Activated CD8-positive, alpha-beta memory T cell treated with anti-CD3 and anti-CD28 coated beads, Interleukin-2, amount 50 U/mL, for 24 hours (primary cell): ENCODE results near the gene BOLL.
"Not testable (repeated sequence)": the region's sequence is repeated elsewhere in the genome, so short reads cannot be mapped to it uniquely, and the experiment has no call there.

ENCODE experiments used
- DNase-seq: peaks from one replicate; pipeline ENCODE4 v3.0.0-alpha.2; 2020; ENCODE audit errors: extremely low read depth

Gene BOLL

DNA sequence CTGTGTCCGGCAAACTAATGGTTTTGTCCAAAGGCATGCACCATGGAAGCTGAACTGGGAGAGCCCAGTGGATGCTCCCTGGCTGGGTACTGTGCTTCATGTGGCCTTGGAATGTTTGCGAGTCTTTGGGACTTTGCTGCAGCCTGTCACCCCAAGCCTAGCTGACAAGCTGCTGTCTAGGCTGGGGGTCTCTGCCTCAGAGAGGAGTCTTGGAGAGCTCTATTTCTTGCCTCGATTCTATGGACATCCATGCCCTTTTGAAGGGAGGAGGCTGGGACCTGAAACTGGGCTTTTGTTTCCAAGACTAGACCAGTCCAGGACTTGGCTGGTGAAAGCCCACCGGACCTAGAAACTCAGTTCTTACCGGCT is 78.3 kb downstream of the BOLL start:
- no peak for DNase-seq

DNA sequence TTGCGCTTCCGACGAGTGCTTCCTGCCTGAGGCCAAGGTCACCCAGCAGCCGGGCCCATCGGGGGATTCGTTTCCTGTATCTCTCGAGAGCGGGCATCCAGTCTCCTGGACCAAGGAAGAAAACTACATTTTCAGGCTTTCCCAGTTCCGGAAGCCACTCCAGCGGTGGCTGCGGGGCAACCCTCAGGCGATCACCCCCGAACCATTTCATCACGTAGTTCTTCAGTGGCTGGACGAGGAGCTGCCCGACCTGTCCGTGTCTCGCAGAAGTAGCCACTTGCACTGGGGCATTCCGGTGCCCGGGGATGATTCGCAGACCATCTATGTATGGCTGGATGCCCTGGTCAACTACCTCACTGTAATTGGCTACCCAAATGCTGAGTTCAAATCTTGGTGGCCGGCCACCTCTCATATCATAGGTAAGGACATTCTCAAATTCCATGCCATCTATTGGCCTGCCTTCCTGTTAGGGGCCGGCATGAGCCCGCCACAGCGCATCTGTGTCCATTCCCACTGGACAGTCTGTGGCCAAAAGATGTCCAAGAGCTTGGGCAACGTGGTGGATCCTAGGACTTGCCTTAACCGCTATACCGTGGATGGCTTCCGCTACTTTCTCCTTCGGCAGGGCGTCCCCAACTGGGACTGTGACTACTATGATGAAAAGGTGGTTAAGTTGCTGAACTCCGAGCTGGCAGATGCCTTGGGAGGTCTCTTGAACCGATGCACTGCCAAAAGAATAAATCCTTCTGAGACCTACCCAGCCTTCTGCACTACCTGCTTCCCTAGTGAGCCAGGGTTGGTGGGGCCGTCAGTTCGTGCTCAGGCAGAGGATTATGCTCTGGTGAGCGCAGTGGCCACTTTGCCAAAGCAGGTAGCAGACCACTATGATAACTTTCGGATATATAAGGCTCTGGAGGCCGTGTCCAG is 78.9 kb downstream of the BOLL start:
- DNase-seq = no peak

DNA sequence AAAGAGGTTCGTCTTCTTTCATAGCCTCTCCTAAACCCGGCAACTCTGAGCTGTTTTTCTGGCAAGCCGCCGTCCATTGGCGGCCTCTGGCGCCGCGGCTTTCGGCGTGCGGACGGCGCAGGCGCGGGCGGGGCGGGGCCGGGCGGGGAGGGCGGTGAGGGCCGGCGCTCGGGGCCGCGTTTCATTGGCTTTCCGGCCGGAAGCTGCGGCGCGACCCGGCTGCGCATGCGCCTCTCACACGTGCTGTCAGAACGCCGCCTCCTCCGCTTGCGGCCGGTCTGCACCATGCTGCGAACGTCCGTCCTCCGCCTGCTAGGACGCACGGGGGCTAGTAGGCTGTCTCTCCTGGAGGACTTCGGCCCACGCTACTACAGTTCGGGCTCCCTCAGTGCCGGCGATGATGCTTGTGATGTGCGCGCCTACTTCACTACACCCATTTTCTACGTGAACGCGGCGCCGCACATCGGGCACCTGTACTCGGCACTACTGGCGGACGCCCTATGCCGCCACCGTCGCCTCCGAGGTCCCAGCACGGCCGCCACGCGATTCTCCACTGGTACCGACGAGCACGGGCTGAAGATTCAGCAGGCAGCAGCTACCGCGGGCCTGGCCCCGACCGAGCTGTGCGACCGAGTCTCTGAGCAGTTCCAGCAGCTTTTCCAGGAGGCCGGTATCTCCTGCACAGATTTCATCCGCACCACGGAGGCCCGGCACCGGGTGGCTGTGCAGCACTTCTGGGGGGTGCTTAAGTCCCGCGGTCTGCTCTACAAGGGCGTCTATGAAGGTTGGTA is 79.8 kb downstream of the BOLL start, which contains the start of gene MARS2:
Gene MARS2 (plus strand): TSS at position 249 of the 791 bp plus-strand sequence. CDS start 37 bp downstream, at position 286.
- peak; percentile 76 for DNase-seq

DNA sequence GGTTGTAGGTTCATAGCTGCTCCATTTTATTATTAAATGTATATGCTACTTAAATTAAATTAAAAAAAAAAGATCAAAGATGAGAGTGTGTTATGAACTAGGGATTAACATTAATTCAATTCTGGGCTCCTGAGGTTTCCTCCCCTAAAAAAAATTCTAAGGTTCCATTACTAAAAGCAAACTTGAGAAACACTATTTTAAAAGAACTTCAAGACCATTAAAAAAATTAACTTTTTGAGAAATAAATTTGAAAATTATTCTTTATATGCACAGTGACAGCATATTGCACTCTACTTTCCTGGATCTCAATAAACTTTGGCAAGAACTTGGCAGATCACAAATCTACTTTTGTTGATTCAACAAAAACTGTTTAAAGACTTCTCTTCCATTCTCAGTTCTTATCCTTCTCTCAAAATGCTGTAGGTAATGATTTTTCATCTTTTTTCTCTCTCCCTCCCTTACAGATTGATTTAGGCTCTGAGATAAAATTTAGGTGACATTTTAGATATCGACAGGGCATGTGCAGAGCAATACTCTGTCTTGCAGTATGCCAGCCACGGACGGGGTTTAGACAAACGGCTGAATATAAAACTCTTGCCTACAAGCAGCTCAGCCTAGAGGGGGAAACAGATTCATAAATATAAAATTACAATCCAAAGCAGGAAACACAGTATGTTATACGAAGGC is 80.5 kb downstream of the BOLL start:
- DNase-seq = no peak

DNA sequence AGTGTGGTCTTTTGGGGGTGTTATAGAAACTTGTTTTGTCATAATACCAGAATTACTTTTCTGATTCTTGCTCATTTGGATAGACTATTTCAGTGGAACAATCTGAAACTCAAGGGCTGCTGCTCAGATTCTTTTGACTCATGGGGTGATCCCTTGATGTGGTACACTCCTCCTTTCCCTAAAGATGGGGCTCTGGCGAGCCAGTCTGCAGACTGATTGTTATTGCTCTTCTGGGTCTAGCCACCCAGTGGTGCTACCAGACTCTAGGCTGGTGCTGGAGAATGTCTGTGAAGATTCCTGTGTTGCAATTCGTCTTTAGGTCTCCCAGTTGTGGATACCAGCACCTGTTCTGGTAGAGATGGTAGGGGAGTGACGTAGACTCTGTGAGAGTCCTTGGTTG is 84.2 kb downstream of the BOLL start:
- no peak for DNase-seq

DNA sequence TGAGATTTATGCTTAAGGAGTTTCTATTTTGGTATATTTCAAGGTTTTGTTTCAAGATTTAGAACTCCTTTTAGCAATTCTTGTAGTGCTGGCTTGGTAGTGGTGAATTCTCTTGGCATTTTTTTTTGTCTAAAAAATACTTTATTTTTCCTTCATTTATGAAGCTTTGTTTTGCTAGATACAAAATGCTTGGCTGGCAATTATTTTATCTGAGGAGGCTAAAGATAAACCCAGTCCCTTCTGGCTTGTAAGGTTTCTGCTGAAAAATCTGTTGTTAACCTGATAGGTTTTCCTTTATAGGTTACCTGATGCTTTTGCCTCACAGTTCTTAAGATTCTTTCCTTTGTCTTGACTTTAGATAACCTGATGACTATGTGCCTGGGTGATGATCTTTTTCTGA is 85.4 kb downstream of the BOLL start:
- DNase-seq = not testable (repeated sequence)

DNA sequence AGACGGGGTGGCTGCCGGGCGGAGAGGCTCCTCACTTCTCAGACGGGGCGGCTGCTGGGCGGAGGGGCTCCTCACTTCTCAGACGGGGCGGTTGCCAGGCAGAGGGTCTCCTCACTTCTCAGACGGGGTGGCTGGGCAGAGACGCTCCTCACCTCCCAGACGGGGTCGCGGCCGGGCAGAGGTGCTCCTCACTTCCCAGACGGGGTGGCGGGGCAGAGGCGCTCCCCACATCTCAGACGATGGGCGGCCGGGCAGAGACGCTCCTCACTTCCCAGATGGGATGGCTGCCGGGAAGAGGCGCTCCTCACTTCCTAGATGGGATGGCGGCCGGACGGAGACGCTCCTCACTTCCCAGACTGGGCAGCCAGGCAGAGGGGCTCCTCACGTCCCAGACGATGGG is 88.5 kb downstream of the BOLL start:
- DNase-seq = not testable (repeated sequence)

DNA sequence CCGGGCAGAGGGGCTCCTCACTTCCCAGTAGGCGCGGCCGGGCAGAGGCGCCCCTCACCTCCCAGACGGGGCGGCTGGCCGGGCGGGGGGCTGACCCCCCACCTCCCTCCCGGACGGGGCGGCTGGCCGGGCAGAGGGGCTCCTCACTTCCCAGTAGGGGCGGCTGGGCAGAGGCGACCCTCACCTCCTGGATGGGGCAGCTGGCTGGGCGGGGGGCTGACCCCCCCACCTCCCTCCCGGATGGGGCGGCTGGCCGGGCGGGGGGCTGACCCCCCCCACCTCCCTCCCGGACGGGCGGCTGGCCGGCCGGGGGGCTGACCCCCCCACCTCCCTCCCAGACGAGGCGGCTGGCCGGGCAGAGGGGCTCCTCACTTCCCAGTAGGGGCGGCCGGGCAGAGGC is 89.1 kb downstream of the BOLL start:
- not testable (repeated sequence) for DNase-seq

DNA sequence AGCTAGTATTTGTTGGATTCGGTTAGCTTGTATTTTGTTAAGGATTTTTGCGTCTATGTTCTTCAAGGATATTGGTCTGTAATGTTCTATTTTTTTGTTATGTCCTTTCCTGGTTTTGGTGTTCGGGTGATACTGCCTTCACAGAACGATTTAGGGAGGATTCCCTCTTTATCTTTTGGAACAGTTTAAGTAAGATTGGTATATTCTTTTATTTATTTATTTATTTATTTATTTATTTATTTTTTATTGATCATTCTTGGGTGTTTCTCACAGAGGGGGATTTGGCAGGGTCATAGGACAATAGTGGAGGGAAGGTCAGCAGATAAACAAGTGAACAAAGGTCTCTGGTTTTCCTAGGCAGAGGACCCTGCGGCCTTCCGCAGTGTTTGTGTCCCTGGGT is 89.9 kb downstream of the BOLL start:
- DNase-seq = not testable (repeated sequence)

DNA sequence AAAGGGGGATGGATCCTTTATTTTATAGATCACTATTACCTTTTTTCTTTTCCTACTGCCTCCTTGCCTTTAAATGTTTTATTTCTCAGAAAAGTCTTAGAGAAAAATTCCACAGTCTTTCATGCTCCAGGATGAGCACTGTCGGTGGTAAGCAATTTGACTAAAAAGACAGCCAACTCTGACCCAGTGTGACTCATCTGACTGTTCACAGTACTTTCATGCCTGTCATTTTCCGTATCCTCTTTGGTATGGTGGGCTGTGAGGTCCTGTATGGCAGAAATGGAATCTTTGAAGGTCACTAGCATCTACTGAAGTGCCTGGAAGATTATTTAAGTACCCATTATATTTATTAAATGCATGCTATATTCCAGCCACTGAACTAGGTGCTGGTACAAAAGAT is 107.6 kb downstream of the BOLL start:
- no peak for DNase-seq

DNA sequence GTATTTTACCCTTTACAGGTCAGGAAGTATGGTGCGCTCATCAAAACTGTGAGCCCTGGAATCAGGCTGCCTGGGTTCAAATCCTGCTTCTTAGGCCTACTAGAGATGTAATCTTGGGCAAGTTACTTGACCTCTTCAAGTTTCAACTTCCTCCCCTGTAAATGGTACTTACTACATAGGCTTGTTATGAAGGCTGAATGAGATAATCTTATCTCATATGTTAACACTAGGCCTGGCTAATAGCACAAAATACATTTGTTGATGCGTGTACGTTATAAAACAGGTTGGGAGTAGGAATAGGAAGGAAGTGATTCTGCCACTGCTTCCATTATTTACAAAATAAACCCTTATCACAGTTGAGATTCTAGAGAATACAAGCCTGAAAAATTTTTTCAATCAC is 108.1 kb downstream of the BOLL start:
- no peak for DNase-seq
